Retinal pigment epithelial cell (primary cell): ENCODE data around the gene CNDP2.

Source experiments
- DNase-seq: peaks from one replicate; pipeline ENCODE4 v3.0.0-alpha.2; 2010; ENCODE audit warnings: low read depth
- H3K4me3 ChIP-seq: 2 replicates; pipeline ENCODE4 v1.5.1; 2011; ENCODE audit warnings: mild to moderate bottlenecking, low read length, control low read depth, moderate library complexity
- CTCF ChIP-seq: conservative IDR thresholded peaks from 2 replicates; pipeline ENCODE4 v1.5.1; 2011; ENCODE audit warnings: low read depth, low read length, control low read depth, inconsistent platforms

Gene CNDP2

GRCh38 chr18:74472312-74472711 is 23.9 kb upstream of the CNDP2 start:
- no peak for TF ChIP-seq CTCF
- H3K4me3 ChIP-seq, result no peak overlapping the region

DNA sequence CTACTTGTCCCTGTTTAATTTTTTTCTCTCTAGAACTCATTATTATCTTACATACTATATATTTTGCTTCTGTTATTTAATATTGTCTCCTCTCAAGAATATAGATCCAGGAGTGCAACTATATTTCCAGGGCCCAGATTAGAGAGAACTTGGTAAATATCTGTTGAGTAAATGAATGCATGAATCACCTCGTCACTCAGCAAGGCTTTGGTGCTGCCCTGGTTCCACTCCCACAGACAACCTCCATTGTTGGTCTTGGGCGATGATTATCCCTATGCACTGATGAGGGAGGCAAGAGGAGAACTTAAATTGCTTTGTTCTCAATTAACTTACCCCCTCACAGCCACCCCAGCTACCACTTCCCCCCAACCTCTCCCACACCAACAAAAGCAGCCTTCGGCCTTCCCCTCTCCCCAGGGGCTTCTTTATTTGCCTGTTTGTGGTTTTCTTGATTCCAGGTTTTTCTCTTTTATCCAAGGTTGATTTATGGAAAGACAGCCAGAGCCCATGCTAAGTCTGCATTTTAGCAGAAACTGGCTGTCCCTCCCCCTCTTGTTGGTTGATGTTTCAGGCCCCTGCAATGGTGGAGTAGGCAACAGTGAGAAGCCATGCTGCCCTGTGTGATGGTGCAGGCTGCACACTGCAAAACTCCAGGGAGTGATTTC is 22.1 kb upstream of the CNDP2 start:
- no peak for DNase-seq
- no peak overlapping the region for H3K4me3 ChIP-seq
- TF ChIP-seq CTCF, result no peak

More at GRCh38 chr18:74472312-74472711, 23.9 kb upstream of the CNDP2 start:
- no peak for DNase-seq

- H3K4me3 ChIP-seq, result no peak overlapping the region
- DNase-seq, result no peak
- TF ChIP-seq CTCF, result peak; percentile 86
Measured at GRCh38 chr18:74476140-74476539, 20.0 kb upstream of the CNDP2 start.

DNA sequence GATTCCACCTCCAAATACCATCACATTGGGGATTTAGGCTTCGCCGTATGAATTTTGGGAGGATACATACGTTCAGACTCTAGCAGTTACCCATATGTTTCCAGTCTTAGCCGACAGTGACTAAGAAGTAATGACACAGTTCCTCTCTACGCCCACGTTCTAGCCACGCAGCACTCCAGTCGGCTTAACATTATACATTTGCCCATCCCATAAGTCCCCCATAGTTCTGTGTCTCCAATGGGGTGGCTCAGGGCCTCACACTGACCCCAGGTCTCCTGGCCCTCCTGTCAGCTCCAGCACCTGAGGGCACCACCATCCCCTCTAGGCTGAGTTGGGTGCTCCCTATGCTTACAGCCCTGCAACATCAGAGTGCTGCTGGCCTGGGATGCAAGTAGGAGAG is 18.4 kb upstream of the CNDP2 start:
- DNase-seq, result no peak
- no peak overlapping the region for H3K4me3 ChIP-seq
- TF ChIP-seq CTCF, result no peak

GRCh38 chr18:74478316-74478715 is 17.8 kb upstream of the CNDP2 start:
- DNase-seq, result no peak
- no peak overlapping the region for H3K4me3 ChIP-seq

GRCh38 chr18:74478880-74479279 is 17.3 kb upstream of the CNDP2 start:
- DNase-seq, result no peak
- H3K4me3 ChIP-seq, result no peak overlapping the region
- no peak for TF ChIP-seq CTCF

More at GRCh38 chr18:74478316-74478715, 17.8 kb upstream of the CNDP2 start:
- no peak for TF ChIP-seq CTCF

GRCh38 chr18:74479486-74480148 is 16.5 kb upstream of the CNDP2 start:
- H3K4me3 ChIP-seq, result no peak overlapping the region
- DNase-seq, result no peak
- TF ChIP-seq CTCF, result no peak
